RWPE1 (cell line): Measurements from ENCODE around the gene CLECL1.
"Not testable (repeated sequence)": the region's sequence is repeated elsewhere in the genome, so short reads cannot be mapped to it uniquely, and the experiment has no call there.

Experiments
- CTCF ChIA-PET: fragments of 350-600 bp; sonication (Branson Sonifier 250); formaldehyde crosslinking; extraction: SDS; loops from one replicate; lab custom pipeline; 2021; lab: Yijun Ruan, JAX
- POLR2A ChIA-PET: fragments of 400-600 bp; formaldehyde crosslinking; extraction: SDS; loops from one replicate; lab custom pipeline; 2020; ENCODE audit warnings: antibody characterized with exemption; ENCODE audit not compliant: low non-redundant PET; lab: Yijun Ruan, JAX
- DNase-seq: peaks from one replicate; pipeline ENCODE4 v3.0.0; 2012; ENCODE audit warnings: low spot score
- H3K27ac ChIP-seq: fragments of 450-650 bp; 2 replicates; pipeline ENCODE4 v1.5.1; 2017
- TF ChIP-seq, protein P1 (sequence below): fragments of 450-650 bp; conservative IDR thresholded peaks from 2 replicates; pipeline ENCODE4 v1.5.1; 2017; ENCODE audit warnings: low read depth, mild to moderate bottlenecking

Gene CLECL1

GRCh38 chr12:9718968-9719367, 13.9 kb downstream of the CLECL1 start:
- no peak for DNase-seq
- no peak overlapping the region for H3K27ac ChIP-seq
- ChIA-PET POLR2A (no interaction called here), CTCF (no interaction called here)
- TF ChIP-seq, protein P1, sequence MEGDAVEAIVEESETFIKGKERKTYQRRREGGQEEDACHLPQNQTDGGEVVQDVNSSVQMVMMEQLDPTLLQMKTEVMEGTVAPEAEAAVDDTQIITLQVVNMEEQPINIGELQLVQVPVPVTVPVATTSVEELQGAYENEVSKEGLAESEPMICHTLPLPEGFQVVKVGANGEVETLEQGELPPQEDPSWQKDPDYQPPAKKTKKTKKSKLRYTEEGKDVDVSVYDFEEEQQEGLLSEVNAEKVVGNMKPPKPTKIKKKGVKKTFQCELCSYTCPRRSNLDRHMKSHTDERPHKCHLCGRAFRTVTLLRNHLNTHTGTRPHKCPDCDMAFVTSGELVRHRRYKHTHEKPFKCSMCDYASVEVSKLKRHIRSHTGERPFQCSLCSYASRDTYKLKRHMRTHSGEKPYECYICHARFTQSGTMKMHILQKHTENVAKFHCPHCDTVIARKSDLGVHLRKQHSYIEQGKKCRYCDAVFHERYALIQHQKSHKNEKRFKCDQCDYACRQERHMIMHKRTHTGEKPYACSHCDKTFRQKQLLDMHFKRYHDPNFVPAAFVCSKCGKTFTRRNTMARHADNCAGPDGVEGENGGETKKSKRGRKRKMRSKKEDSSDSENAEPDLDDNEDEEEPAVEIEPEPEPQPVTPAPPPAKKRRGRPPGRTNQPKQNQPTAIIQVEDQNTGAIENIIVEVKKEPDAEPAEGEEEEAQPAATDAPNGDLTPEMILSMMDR, result no peak

DNA sequence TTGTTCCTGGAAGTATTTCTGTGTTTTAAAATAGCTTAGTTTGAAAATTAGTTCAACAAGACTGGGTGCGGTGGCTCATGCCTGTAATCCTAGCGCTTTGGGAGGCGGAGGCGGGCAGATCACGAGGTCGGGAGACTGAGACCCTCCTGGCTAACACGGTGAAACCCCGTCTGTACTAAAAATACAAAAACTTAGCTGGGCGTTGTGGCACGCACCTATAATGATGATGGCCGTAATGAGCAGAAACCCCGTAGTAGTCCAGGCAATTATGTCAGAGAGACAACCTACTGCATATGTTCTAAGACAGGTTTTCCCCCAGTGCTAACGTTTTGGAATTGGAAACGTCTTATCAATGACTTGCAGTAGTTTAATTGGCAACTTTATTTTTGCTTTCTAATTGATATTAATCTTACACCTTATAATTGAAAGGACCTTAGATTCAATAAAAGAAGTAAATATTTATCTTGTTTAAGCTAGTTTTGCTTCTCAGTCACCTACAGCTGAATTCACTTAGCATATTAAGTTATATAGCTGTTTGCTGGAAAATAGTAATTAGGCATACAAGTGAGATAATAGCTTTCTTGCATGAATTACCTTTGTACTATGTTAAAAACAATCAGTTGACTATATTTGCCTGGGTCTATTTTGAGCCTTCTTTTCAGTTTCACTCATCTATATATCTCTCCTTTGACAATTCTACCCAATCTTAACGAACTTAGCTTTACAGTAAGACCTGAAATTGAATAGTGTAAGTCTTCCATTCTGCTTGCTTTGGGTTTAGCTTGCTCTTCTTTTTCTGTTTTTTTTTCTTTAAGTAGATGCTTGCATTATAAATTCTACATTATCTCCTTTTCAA, 15.6 kb downstream of the CLECL1 start:
- ChIA-PET POLR2A (no interaction called here), CTCF (interaction anchor here (0.6 kb wide), 1 partner anchor 14 kb away, joined by 3 read pairs; no protein-coding TSS in a partner anchor)
- TF ChIP-seq, protein P1, result no peak
- no peak overlapping the region for H3K27ac ChIP-seq
- DNase-seq, result no peak

DNA sequence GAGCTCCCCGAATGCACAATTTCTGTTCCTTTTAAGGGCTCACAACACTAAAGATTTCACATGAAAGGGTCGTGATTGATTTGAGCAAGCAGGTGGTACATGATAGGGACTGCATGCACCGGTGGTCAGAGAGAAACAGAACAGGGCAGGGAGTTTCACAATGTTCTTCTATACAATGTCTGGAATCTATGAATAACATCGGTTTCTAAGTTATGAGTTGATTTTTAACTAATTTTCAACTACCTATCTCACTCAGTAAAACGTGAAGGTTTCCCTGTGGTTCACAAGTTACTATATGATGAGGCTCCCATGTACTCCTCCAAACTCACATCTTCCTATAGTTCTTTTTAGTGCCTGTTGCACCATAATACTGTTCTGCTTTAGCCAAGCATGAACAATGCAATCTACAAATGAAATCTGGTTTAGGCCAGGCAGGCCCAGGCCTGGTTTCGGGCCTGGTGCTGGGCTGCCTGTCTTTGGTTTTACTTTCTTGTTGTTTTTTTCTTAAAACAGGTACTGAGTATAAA, 19.8 kb downstream of the CLECL1 start:
- POLR2A ChIA-PET, DNase-seq, CTCF ChIA-PET, H3K27ac ChIP-seq: not testable (repeated sequence)

DNA sequence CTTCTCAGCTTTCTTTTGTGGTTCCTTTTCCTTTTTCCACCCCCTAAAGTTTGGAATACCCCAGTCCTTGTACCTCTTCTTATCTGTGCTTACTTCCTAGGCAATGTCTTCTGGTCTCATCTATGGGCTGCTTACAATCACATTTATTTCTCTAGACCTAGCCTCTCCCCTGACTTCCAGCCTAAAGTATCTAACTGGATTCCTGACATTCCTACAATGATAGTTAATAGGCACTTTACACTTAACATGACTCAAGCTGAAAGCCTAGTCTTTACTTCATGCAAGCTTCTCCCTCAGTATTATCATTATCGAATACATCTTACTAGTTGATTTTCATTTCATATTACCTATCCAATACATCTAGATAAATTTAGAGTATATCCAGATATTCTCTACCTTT, 21.2 kb downstream of the CLECL1 start:
- CTCF ChIA-PET, result interaction anchor here (0.6 to 0.9 kb wide), 2 partner anchors 18 to 380 kb away, joined by 3 to 4 read pairs; no protein-coding TSS in a partner anchor

GRCh38 chr12:9710584-9711375, 22.1 kb downstream of the CLECL1 start:
- CTCF ChIA-PET, result interaction anchor here (0.7 kb wide), 1 partner anchor 137 kb away, joined by 3 read pairs; no protein-coding TSS in a partner anchor
- DNase-seq, result no peak
- TF ChIP-seq, protein P1, result no peak
- POLR2A ChIA-PET, result no interaction called here
- no peak overlapping the region for H3K27ac ChIP-seq

More for the DNA sequence above, 21.2 kb downstream of the CLECL1 start:
- POLR2A ChIA-PET, result no interaction called here
- DNase-seq, result no peak
- no peak overlapping the region for H3K27ac ChIP-seq
- TF ChIP-seq, protein P1, result no peak

DNA sequence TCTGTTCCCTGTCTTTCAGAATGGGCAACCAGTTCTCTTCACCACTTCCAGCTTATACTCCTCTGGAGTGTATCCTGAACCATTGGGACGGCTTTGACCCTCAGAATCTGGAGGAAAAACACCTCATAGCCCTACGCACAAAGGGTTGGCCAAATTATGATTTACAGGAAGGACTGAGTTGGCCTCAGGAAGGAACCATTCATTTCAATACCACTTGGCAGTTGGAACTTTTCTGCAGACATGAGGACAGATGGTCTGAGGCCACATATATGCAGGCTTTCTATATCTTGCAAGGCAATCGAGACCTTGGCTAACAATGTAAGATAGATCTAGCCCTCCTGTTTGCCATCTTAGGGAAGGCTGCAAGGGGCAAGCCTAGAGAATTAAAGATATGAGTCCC, 24.0 kb downstream of the CLECL1 start:
- ChIA-PET POLR2A (no interaction called here), CTCF (interaction anchor here (0.5 to 1.1 kb wide), 11 partner anchors 10 to 627 kb away, joined by 3 to 6 read pairs (median 3); no protein-coding TSS in a partner anchor)
- H3K27ac ChIP-seq, result no peak overlapping the region
- DNase-seq, result no peak
- TF ChIP-seq, protein P1, result no peak
